NCI-H748 treated with DMSO at 0.1 percent for 48 hours (cell line): ENCODE measurements around the gene RBL1.
"Not testable (repeated sequence)": the region's sequence is repeated elsewhere in the genome, so short reads cannot be mapped to it uniquely, and the experiment has no call there.

ENCODE experiments used
- DNase-seq: peaks from one replicate; lab custom pipeline; 2025; lab: John Stamatoyannopoulos, UW

Gene RBL1

DNA sequence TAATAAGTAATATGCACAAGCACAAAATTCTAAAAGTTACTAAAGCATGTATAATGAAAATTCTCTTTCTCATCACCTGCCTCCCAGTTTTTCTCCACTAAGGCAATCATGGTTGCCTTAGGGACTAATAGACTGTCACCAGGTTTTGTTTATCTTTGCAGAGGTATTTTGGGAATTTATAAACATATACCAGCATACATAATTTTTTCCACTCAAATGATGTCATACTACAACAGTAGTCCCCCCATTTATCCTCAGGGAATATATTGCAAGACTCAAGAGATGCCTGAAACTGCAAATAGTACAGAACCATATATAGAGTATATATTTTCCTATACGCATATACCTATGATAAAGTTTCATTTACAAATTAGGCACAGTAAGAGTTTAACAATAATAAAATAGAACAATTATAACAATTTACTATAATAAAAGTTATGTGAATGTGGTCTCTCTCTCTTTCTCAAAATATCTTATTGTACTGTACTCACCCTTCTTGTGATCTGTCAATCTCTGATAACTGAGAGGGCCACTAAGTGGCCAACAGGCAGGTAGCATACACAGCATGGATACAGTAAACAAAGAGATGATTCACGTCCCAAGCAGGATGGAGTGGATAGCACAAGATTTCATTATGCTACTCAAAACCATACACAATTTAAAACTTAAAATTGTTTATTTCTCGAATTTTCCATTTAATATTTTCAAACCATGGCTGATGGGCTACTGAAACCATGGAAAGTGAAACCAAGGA is 19.7 kb downstream of the RBL1 start:
- no peak for DNase-seq

DNA sequence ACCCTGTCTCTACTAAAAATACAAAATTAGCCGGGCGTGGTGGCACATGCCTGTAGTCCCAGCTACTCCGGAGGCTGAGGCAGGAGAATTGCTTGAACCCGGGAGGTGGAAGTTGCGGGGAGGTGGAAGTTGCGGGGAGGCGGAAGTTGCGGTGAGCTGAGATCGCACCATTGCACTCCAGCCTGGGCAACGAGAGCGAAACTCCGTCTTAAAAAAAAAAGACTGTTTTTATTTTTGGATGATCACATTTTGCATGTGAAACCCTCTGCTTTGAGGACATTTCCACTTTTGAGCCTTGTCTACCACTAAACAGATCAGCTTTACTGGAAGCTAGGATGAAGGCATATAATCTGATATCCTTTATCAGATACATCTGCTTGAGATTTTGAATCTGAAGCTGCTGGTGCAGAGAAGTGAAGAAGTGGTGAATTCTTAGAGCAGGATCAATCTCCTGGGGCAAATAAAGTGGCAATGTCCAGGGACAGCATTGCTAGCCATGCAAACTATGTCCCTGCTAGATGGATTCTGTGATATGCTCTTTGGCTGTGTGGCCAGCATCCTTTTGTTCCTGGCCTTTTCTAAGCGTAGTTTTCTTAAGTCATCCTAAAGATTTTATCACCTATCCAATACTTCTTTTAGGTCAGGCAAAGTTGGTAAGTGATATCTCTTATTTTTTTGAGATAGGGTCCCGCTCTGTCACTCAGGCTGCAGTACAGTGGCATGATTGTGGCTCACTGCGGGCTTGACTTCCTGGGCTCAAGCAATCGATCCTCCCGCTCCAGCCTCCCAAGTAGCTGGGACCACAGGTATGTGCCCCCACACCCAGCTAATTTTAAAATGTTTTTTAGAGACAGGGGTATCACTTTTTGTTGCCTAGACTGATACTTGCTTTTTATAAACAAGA is 23.3 kb downstream of the RBL1 start:
- DNase-seq: no peak

DNA sequence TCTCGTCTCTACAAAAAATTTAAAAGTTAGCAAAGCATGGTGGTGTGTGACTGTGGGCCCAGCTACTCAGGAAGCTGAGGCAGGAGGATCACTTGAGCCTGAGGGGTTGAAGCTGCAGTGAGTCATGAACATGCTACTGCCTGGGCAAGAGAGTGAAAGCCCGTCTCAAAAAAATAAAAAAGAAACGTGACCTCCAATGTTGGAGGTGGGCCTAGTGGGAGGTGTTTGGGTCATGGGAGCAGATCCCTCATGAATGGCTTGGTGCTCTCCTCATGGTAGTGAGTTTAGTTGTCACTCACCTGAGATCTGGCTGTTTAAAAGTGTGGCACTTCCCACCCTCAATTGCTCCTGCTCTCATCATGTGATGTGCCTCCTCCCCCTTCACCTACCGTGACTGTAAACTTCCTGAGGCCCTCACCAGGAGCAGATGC is 24.3 kb downstream of the RBL1 start:
- no peak for DNase-seq

DNA sequence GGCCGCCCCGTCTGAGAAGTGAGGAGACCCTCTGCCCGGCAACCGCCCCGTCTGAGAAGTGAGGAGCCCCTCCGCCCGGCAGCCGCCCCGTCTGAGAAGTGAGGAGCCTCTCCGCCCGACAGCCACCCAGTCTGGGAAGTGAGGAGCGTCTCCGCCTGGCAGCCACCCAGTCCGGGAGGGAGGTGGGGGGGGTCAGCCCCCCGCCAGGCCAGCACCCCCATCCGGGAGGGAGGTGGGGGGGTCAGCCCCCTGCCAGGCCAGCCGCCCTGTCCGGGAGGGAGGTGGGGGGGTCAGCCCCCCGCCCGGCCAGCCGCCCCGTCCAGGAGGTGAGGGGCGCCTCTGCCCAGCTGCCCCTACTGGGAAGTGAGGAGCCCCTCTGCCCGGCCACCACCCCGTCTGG is 26.2 kb downstream of the RBL1 start:
- DNase-seq: not testable (repeated sequence)

DNA sequence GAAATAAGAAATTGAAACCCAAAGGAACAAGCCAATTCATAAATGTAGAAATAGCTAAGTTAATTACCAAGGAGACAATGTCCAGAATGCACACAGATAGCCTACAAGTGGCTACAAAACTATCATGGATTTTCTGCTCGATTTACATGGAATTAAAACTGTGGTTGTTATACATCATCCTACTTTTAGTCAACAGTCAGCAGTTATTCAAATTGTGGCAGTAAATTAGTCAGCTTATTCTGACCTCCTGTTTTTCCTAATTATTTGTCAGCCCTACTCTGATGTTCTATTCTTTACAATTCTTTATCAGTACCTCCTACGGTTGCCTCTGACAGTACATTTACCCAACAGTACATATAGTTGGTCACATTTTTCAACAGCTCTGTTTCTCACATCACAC is 29.6 kb downstream of the RBL1 start:
- DNase-seq: no peak

DNA sequence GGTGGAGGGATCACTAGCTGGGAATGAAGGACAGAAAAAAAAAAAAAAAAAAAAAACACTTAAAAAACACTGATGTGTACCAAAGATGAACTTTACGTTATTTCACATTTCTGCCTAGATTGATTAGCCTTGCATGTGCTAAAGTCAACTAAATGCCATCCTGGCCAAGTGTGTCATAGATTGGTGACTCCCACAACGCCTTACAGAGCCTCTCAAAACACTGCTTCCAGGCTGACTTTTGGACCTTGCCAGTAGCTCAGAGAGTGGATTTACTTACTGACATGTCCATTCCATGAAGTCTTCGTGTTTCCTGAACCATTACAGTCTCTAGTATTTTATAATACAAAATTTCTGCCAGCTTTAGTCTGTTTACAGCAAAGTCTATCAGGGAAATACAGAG is 40.5 kb downstream of the RBL1 start:
- DNase-seq: no peak

DNA sequence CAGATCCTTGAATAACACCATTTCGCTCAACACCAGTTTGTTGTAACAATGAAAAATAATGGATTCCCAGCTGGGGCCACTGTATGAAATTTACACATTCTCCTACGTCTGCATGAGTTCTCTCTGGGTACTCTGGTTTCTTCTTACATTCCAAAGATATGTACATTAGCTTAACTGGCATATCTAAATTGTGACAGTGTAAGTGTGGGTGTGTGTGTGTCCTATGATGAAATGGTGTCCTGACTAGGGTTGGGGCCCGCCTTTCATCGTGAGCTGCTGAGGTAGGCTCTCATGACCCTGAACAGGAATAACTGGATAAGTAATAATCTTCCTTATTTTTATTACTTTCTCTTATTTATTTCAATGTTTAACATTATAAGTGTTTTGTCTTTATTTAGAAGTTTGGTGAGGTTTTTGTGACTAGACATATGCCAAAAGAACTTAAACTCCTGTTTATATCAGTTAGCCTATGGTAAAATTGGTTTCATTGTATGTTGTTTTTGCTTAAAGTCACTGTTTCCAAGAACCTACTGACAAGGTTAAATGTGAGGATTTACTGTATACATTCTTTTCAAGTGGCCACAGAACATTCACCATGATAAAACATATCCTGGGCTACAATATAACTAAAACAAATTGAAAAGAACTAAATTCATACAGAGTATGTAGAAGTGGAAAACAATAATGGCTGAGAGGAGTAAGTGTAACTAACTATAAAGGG is 42.4 kb downstream of the RBL1 start:
- no peak for DNase-seq

DNA sequence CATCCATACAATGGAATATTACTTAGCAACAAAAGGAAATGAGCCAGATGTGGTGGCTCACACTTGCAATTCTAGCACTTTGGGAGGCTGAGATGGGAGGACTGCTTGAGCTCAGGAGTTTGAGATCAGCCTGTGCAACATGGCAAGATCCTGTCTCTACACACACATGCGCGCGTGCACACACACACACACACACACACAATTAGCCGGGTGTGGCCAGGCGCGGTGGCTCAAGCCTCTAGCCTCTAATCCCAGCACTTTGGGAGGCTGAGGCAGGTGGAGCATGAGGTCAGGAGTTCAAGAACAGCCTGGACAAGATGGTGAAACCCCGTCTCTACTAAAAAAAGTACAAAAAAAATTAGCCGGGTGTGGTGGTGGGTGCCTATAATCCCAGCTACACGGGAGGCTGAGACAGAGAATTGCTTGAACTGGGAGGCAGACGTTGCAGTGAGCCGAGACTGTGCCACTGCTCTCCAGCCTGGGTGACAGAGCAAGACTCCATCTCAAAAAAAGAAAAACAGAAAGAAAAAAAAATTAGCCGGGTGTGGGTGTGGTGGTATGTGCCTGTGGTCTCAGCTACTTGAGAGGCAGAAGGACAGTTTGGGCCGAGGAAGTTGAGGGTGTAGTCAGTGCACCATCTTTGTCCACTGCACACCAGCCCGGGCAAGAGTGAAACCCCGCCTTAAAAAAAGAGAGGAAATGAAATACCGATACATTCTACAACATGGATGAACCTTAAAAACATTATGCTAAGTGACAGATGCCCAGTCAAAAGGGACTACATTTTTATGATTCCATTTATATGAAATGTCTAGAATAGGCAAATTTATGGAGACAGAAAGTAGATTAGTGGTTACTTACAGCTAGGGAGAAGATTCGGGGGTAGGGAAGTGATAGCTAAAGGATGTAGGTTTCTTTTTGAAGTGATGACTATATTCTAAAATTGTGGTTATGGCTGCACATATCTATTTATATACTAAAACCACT is 52.5 kb downstream of the RBL1 start:
- no peak for DNase-seq

DNA sequence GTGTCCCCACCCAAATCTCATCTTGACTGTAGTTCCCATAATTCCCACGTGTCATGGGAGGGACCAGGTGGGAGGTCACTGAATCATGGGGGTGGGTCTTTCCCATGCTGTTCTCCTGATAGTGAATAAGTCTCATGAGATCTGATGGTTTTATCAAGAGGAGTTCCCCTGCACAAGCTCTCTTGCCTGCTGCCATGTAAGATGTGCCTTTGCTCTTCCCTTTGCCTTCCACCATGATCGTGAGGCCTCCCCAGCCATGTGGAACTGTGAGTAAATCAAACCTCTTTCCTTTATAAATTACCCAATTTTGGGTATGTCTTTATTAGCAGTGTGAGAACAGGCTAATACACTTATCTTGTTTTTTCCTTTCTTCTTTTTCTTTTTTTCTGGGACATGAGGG is 56.4 kb downstream of the RBL1 start:
- DNase-seq: not testable (repeated sequence)

DNA sequence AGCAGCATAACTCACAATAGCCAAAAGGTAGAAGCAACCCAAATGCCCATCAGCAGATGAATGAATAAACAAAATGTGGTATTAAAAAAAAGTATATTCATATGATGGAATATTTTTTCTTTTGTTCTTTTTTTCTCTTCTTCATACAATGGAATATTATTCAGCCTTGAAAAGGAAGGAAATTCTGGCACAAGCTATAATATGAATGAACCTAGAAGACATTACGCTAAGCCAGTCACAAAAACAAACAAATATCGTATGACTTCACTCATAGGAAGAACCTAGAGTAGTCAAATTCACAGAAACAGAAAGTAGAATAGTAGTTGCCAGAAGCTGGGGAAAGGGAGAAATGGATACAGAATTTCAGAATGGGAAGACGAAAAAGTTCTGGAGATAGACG is 63.7 kb downstream of the RBL1 start:
- DNase-seq: no peak

DNA sequence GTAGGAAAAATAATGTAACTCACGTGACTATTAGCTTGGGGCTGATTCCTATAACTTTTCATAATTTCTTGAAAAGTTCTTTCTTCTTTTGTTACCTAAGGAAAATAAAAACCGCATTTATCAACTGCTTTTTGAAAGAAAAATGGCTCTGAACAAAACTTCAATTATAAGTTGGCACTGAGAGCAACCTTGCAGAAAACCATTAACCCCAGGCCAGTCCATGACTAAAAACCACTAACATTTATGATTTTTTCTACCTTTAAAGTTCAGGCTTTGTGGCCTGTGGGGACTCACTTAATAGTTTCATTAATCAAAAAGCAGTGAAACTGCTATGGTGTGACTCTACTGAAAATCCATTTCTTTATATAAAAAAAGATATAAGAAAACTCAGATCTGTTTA is 75.2 kb downstream of the RBL1 start:
- no peak for DNase-seq

DNA sequence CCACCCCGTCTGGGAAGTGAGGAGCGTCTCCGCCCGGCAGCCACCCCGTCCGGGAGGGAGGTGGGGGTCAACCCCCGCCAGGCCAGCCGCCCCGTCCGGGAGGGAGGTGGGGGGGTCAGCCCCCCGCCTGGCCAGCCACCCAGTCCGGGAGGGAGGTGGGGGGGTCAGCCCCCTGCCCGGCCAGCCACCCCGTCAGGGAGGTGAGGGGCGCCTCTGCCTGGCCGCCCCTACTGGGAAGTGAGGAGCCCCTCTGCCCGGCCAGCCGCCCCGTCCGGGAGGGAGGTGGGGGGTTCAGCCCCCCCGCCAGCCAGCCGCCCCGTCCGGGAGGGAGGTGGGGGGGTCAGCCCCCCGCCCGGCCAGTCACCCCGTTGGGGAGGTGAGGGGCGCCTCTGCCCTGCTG is 83.2 kb downstream of the RBL1 start:
- DNase-seq: not testable (repeated sequence)

DNA sequence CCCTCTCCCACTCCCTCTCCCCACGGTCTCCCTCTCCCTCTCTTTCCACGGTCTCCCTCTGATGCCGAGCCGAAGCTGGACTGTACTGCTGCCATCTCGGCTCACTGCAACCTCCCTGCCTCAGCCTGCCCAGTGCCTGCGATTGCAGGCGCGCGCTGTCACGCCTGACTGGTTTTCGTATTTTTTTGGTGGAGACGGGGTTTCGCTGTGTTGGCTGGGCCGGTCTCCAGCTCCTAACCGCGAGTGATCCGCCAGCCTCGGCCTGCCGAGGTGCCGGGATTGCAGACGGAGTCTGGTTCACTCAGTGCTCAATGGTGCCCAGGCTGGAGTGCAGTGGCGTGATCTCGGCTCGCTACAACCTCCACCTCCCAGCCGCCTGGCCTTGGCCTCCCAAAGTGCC is 83.9 kb downstream of the RBL1 start:
- not testable (repeated sequence) for DNase-seq

DNA sequence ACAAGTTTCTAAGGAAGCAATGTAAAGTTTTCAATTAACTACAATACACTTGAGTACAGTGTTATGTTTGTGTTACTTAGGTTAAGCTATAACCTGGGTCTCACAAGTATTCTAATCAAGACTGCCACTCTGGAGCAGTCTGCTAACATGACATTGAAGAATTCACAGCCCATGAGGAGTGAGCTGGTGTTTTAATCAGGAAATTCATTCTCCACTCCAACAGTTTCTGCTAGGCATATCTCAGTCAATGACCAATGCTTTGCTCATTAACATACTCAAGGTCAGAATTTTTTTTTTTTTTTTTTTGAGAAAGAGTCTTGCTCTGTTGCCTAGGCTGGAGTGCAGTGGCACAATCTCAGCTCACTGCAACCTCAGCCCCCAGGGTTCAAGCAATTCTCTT is 84.7 kb downstream of the RBL1 start:
- DNase-seq: no peak

DNA sequence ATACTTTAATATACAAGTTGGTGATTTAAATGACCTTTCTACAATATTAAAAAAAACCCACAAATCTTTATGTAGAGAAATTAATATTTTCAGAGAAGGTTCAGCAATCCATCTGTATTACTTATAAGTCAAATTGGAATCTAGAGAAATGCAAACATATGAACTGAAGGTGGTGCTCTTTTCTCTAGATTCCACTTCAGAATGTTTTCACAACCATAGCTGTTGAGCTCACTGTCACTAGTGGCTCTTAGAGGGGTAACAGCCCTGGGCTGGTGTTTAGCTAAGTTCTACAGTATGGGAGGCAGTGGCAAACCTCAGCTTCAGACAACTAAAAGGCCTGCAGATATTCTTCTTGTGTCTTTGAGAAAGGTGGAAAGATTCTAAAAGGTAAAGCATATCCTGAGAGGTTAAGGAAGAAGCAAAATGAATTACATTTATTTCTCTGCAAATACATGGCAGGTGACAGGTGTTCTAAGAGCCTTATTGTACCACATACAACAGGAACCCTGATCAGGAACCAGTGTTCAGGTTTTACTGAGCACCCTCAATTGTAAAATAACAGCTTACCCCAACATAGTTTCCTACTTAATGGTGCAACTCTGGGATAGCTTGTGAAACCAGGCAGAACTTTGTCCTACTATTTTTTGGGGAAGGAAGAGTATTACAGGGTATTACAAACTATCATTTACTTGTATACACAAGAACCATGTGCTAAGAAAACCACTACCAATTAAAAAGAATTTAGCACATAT is 87.7 kb downstream of the RBL1 start:
- DNase-seq: no peak

DNA sequence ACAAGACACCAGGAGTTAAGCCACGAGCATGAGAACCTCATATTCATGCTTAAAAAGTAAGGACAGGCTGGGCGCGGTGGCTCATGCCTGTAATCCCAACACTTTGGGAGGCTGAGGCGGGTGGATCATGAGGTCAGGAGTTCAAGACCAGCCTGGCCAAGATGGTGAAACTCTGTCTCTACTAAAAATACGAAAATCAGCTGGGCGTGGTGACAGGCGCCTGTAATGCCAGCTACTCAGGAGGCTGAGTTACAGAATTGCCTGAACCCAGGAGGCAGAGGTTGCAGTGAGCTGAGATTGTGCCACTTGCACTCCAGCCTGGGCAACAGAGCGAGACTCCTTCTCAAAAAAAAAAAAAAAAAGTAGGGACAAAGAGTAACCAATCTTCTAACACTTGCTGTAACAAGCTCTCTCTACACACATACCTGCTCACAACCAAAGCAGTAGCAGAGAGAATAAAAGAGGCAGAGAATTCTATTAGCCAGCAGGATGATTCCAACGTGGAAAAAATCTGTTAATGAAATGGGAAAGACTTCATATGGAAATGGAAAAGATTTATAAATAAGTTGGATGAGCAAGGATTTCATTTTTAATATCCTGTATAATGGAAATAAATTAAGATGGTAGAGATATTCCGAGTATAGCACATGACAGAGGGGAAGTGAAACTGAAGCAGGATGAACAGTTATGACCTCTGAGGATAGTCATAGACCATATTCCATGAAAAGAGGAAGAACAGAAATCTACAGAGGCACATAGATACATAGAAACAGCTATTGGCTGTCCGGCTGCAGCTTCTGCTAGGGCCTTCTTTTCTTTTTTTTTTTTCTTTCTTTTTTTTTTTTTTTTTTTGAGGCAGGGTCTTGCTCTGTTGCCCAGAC is 90.5 kb downstream of the RBL1 start:
- not testable (repeated sequence) for DNase-seq

DNA sequence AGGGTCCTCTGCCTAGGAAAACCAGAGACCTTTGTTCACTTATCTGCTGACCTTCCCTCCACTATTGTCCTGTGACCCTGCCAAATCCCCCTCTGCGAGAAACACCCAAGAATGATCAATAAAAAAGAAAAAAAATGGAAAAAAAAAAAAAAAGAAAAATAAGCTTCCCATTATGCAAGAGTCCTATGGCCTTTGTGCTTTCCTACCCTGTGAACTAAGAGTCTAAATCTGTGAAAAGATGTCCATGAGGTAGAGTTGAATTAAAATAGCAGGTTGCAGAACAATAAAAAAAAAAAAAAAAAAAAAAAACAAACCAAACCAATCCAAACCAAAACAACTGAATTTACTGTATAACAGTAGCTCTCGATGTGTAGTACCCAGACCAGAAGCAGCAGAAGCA is 94.2 kb downstream of the RBL1 start:
- not testable (repeated sequence) for DNase-seq

DNA sequence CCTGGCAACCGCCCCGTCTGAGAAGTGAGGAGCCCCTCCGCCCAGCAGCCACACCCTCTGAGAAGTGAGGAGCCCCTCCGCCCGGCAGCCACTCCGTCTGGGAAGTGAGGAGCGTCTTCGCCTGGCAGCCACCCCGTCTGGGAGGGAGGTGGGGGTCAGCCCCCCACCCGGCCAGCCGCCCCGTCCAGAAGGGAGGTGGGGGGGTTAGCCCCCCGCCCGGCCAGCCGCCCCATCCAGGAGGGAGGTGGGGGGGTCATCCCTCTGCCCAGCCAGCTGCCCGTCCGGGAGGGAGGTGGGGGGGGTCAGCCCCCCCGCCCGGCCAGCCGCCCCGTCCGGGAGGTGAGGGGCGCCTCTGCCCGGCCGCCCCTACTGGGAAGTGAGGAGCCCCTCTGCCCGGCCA is 95.6 kb downstream of the RBL1 start:
- DNase-seq: not testable (repeated sequence)

DNA sequence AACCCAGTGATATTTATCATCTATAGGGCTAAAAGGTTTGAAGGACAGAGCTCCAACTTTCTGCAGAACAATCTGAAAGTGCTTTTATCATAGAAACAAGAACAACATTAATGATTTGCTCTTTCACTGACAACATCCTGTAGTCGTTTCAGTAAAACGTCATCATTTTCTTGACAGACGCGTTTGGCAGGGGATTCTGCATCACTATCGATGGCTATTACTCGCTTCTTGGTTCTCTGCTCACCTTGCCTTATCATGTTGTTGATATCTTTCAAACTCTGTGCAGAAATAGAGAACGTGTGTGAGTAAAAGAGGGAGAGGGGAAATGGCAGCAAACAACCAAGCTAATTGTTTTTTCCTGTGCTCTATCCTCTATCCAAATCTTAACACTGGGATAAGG is 97.1 kb downstream of the RBL1 start:
- no peak for DNase-seq

DNA sequence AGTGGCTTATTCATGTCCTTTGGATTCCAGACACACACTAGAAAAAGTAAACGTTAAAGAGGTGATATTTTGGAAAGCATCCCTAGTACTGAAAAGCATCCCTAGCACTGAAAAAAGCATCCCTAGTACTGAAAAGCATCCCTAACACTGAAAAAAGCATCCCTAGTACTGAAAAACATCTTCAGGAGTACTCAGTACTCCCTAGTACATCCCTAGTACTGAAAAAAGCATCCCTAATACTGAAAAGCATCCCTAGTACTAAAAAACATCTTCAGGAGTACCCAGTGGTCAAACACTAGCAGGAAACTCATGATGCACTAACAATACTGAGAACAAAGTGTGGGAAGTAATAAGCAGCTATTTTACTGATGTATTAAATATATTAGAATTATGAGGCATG is 98.7 kb downstream of the RBL1 start:
- no peak for DNase-seq
